Central memory CD8-positive, alpha-beta T cell (primary cell): ENCODE data around the gene LAMTOR3.

Experiments used
- ATAC-seq: fragments of 150-1000 bp; cut with Tn5 transposase; replicated peaks from 2 replicates; pipeline ENCODE4 v1.10.0; 2022; ENCODE audit warnings: mild to moderate bottlenecking, moderate FRiP score, moderate number of reproducible peaks; ENCODE audit not compliant: poor library complexity, severe bottlenecking; ENCODE audit errors: extremely low read depth
- DNase-seq, 2 donors: peaks; one replicate each; pipeline ENCODE4 v3.0.0; 2021; ENCODE audit warnings: low spot score in 2 of 2
- H3K27ac Mint-ChIP-seq: one replicate; pipeline ENCODE4 v1.8.0; 2022; ENCODE audit warnings: low read depth, mild to moderate bottlenecking, moderate library complexity, mixed read lengths
- H3K27me3 Mint-ChIP-seq: one replicate; pipeline ENCODE4 v1.8.0; 2022; ENCODE audit warnings: mixed read lengths
- H3K36me3 Mint-ChIP-seq: one replicate; pipeline ENCODE4 v1.8.0; 2022; ENCODE audit warnings: mild to moderate bottlenecking, moderate library complexity, mixed read lengths; ENCODE audit not compliant: insufficient read depth
- H3K4me1 Mint-ChIP-seq: one replicate; pipeline ENCODE4 v1.8.0; 2022; ENCODE audit warnings: mixed read lengths
- H3K4me3 Mint-ChIP-seq: one replicate; pipeline ENCODE4 v1.8.0; 2022; ENCODE audit warnings: mild to moderate bottlenecking, moderate library complexity, mixed read lengths
- H3K9me3 Mint-ChIP-seq: one replicate; pipeline ENCODE4 v1.8.0; 2022; ENCODE audit warnings: mixed read lengths

Gene LAMTOR3

GRCh38 chr4:99894161-99894997 is at the start of gene LAMTOR3:
TSS of gene LAMTOR3 (minus strand) at chr4:99894427. CDS start at chr4:99893963, 464 bp downstream.
- peak within 1 kb of the TSS; percentile 98 for H3K4me3 Mint-ChIP-seq

GRCh38 chr4:99938243-99938753 is 44.1 kb upstream of the LAMTOR3 start:
- Mint-ChIP-seq H3K36me3 (peaks cover 23% of the 10 kb centered on the region), H3K4me3 (no peak overlapping the region), H3K27me3 (no peaks in the 10 kb centered on the region), H3K4me1 (peaks cover 45% of the 10 kb centered on the region), H3K27ac (peak overlapping the region; percentile 3), H3K9me3 (no peaks in the 10 kb centered on the region)
- no peak for ATAC-seq
- DNase-seq, result no peak

More at GRCh38 chr4:99894161-99894997, at the start of gene LAMTOR3:
- peak; percentile 74 to 84 for DNase-seq
- no peaks in the 10 kb centered on the region for H3K9me3 Mint-ChIP-seq
- peaks cover 42% of the 10 kb centered on the region for H3K4me1 Mint-ChIP-seq
- peak; percentile 100 for ATAC-seq
- H3K27me3 Mint-ChIP-seq, result no peaks in the 10 kb centered on the region
- peaks cover 19% of the 10 kb centered on the region for H3K36me3 Mint-ChIP-seq
- H3K27ac Mint-ChIP-seq, result peak within 1 kb of the TSS; percentile 95

- Mint-ChIP-seq H3K27me3 (no peaks in the 10 kb centered on the region), H3K4me1 (peaks cover 53% of the 10 kb centered on the region), H3K27ac (peak overlapping the region; percentile 53), H3K36me3 (peaks cover 21% of the 10 kb centered on the region), H3K4me3 (no peak overlapping the region), H3K9me3 (no peaks in the 10 kb centered on the region)
- ATAC-seq, result no peak
- DNase-seq, result no peak
These were observed 40.7 kb upstream of the LAMTOR3 start for GRCh38 chr4:99934891-99935290.

- Mint-ChIP-seq H3K4me1 (peaks cover 47% of the 10 kb centered on the region), H3K27me3 (no peaks in the 10 kb centered on the region), H3K27ac (peak overlapping the region; percentile 70), H3K4me3 (no peak overlapping the region), H3K36me3 (peaks cover 27% of the 10 kb centered on the region), H3K9me3 (no peaks in the 10 kb centered on the region)
- ATAC-seq (no peak), DNase-seq (no peak)
These were observed 33.3 kb upstream of the LAMTOR3 start for GRCh38 chr4:99927566-99927965.

GRCh38 chr4:99921174-99921573 is 26.9 kb upstream of the LAMTOR3 start:
- peaks cover 6% of the 10 kb centered on the region for H3K9me3 Mint-ChIP-seq
- no peak for DNase-seq

GRCh38 chr4:99918656-99919055 is 24.4 kb upstream of the LAMTOR3 start:
- ATAC-seq (no peak), DNase-seq (no peak)
- H3K4me3 Mint-ChIP-seq, result no peak overlapping the region
- no peak overlapping the region for H3K27ac Mint-ChIP-seq
- peaks cover 33% of the 10 kb centered on the region for H3K36me3 Mint-ChIP-seq
- peaks cover 24% of the 10 kb centered on the region for H3K4me1 Mint-ChIP-seq
- H3K27me3 Mint-ChIP-seq, result no peaks in the 10 kb centered on the region
- peaks cover 6% of the 10 kb centered on the region for H3K9me3 Mint-ChIP-seq

More at GRCh38 chr4:99921174-99921573, 26.9 kb upstream of the LAMTOR3 start:
- Mint-ChIP-seq H3K4me3 (no peak overlapping the region), H3K4me1 (peaks cover 24% of the 10 kb centered on the region), H3K27ac (peak overlapping the region; percentile 35), H3K36me3 (peaks cover 24% of the 10 kb centered on the region), H3K27me3 (no peaks in the 10 kb centered on the region)
- peak; percentile 71 for ATAC-seq

- peaks cover 36% of the 10 kb centered on the region for H3K36me3 Mint-ChIP-seq
- H3K4me1 Mint-ChIP-seq, result peaks cover 28% of the 10 kb centered on the region
- ATAC-seq (no peak), DNase-seq (no peak)
- H3K9me3 Mint-ChIP-seq, result peaks cover 6% of the 10 kb centered on the region
- H3K27me3 Mint-ChIP-seq, result no peaks in the 10 kb centered on the region
- no peak overlapping the region for H3K4me3 Mint-ChIP-seq
- H3K27ac Mint-ChIP-seq, result peak overlapping the region; percentile 64
These were observed 23.3 kb upstream of the LAMTOR3 start for GRCh38 chr4:99917575-99917974.

GRCh38 chr4:99915449-99915848 is 21.2 kb upstream of the LAMTOR3 start:
- ATAC-seq (no peak), DNase-seq (no peak)
- Mint-ChIP-seq H3K4me3 (no peak overlapping the region), H3K36me3 (peaks cover 36% of the 10 kb centered on the region), H3K27ac (peak overlapping the region; percentile 32), H3K9me3 (peaks cover 6% of the 10 kb centered on the region), H3K4me1 (peaks cover 23% of the 10 kb centered on the region), H3K27me3 (no peaks in the 10 kb centered on the region)

- peaks cover 39% of the 10 kb centered on the region for H3K4me1 Mint-ChIP-seq
- no peaks in the 10 kb centered on the region for H3K9me3 Mint-ChIP-seq
- DNase-seq, result no peak
These were observed 771 bp upstream of the LAMTOR3 start for GRCh38 chr4:99894998-99895397.

GRCh38 chr4:99893839-99894160 is 427 bp downstream of the LAMTOR3 start:
- Mint-ChIP-seq H3K4me1 (peaks cover 47% of the 10 kb centered on the region), H3K9me3 (no peaks in the 10 kb centered on the region), H3K27me3 (no peaks in the 10 kb centered on the region), H3K27ac (peak overlapping the region; percentile 95), H3K4me3 (peak overlapping the region; percentile 98), H3K36me3 (peaks cover 17% of the 10 kb centered on the region)
- no peak for ATAC-seq
- no peak for DNase-seq

More at GRCh38 chr4:99894998-99895397, 771 bp upstream of the LAMTOR3 start:
- peaks cover 22% of the 10 kb centered on the region for H3K36me3 Mint-ChIP-seq
- H3K27me3 Mint-ChIP-seq, result no peaks in the 10 kb centered on the region
- peak overlapping the region; percentile 95 for H3K27ac Mint-ChIP-seq
- H3K4me3 Mint-ChIP-seq, result peak overlapping the region; percentile 98
- ATAC-seq, result no peak

- H3K27ac Mint-ChIP-seq, result peak overlapping the region; percentile 95
- H3K4me3 Mint-ChIP-seq, result peak overlapping the region; percentile 98
- no peak for DNase-seq
- H3K27me3 Mint-ChIP-seq, result no peaks in the 10 kb centered on the region
- ATAC-seq, result no peak
- H3K36me3 Mint-ChIP-seq, result peaks cover 16% of the 10 kb centered on the region
- H3K4me1 Mint-ChIP-seq, result peaks cover 47% of the 10 kb centered on the region
- H3K9me3 Mint-ChIP-seq, result no peaks in the 10 kb centered on the region
These were observed 1.2 kb downstream of the LAMTOR3 start for GRCh38 chr4:99893029-99893428.

- ATAC-seq (no peak), DNase-seq (no peak)
- Mint-ChIP-seq H3K36me3 (peaks cover 18% of the 10 kb centered on the region), H3K9me3 (no peaks in the 10 kb centered on the region), H3K27ac (peak overlapping the region; percentile 20), H3K4me1 (peaks cover 47% of the 10 kb centered on the region), H3K4me3 (no peak overlapping the region), H3K27me3 (no peaks in the 10 kb centered on the region)
These were observed 2.9 kb downstream of the LAMTOR3 start for GRCh38 chr4:99891351-99891750.

GRCh38 chr4:99887837-99888236 is 6.4 kb downstream of the LAMTOR3 start:
- H3K27me3 Mint-ChIP-seq, result no peaks in the 10 kb centered on the region
- no peaks in the 10 kb centered on the region for H3K9me3 Mint-ChIP-seq
- no peak overlapping the region for H3K4me3 Mint-ChIP-seq
- H3K27ac Mint-ChIP-seq, result no peak overlapping the region
- H3K36me3 Mint-ChIP-seq, result peaks cover 14% of the 10 kb centered on the region
- H3K4me1 Mint-ChIP-seq, result peaks cover 21% of the 10 kb centered on the region
- ATAC-seq (no peak), DNase-seq (no peak)
